Ureter (tissue), 1 donor: ENCODE data around the gene SDCCAG8. TPM values are rescaled to one million over a fixed set of nuclear protein-coding genes. Genes with fewer than 3 reads are reported as not detected.

ENCODE experiments used
- DNase-seq: peaks from one replicate; pipeline ENCODE4 v3.0.0-alpha.2; 2020; ENCODE audit warnings: low spot score
- total RNA-seq: library from RNA; stranded (reverse); gene quantifications from one replicate; pipeline ENCODE4 v1.2.4, GENCODE V29; 2023
- donor health status: DM: yes; HTN: yes; CAD: no.

Gene SDCCAG8
- total RNA-seq, 1 donor from 2014 or later = 54.1 TPM

GRCh38 chr1:243543501-243543900 is 287.7 kb downstream of the SDCCAG8 start:
- no peak for DNase-seq

DNA sequence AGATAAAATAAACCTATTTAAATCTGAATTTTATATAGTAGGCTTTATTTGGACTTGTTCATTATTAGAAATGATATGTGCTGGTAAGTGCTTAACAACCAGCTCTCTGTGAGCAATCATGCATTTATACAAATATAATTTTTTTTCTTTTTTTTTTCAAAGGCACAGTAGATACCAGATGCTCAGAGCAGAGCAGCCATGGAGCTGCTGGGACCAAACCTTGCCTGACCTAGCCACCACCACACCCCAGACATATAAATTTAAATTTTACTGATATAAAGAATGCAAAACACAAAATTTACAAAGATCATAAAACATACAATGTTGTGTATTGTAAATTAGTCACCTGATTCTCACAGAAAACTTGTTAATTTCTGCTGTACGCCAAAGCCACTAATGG is 290.6 kb downstream of the SDCCAG8 start:
- no peak for DNase-seq

DNA sequence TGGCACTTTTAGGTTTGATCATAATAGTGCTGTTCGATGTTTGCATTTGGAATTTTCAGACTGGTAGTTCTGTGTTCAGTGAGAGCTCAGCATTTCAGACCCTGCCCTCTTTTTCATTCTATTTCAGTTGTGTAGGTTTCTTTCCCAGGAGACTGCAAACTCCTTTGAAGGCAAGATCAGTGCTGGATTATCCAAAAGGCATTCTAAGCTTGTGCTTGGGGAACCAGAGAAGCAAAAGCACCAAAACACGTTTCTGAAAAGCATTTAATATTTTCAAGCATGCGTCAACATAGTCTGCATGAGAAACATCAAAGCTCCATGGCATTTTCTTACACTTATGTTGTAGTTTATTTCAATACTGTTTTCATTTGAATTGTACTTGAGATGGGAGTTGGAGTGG is 292.1 kb downstream of the SDCCAG8 start:
- no peak for DNase-seq

DNA sequence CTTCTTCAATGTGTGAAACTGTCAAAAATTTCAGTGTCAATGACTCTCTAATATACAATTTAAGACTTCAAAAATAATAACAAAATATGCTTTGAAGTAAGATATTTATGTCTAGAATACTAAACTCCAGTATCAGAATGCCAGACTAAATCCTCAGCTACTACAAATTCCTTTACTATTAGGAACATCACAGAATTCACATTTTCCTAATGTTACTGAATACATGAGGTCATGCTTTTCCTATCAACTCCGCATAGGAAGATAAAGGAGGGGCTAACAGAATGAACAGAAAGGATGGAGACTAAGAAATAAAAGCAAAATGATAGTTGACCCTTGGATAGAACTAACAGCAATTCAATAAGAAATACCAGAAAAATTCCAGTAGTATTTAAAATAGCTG is 292.7 kb downstream of the SDCCAG8 start:
- no peak for DNase-seq

DNA sequence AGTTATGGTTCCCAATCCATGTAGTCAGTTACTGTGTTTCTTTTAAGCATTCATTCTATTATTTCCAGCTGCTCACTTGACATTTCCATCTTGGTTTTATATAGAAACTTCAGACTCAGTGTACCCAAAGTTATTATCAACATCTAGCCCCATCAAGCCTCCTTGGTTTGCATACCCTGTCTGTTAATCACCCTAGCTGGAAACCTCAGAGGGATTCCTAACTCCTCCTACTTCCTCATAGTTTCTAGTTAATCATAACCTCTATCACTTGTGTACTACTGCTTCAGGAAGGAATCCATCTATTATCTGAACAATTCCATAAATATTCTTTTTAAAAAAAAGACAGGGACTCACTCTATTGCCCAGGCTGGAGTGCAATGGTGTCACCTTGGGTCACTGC is 293.3 kb downstream of the SDCCAG8 start:
- DNase-seq = no peak

Other genes starting within 250 kb of the SDCCAG8 start
- 40.8 TPM for gene CEP170, start 760 bp upstream of the SDCCAG8 start, total RNA-seq